ENCODE data around the gene CTNNA3. TPM values are rescaled to one million over a fixed set of nuclear protein-coding genes. Genes with fewer than 3 reads are reported as not detected.

The CTNNA3 gene
- polyA plus RNA-seq, 2 donors: 0.08 to 0.10 TPM

DNA sequence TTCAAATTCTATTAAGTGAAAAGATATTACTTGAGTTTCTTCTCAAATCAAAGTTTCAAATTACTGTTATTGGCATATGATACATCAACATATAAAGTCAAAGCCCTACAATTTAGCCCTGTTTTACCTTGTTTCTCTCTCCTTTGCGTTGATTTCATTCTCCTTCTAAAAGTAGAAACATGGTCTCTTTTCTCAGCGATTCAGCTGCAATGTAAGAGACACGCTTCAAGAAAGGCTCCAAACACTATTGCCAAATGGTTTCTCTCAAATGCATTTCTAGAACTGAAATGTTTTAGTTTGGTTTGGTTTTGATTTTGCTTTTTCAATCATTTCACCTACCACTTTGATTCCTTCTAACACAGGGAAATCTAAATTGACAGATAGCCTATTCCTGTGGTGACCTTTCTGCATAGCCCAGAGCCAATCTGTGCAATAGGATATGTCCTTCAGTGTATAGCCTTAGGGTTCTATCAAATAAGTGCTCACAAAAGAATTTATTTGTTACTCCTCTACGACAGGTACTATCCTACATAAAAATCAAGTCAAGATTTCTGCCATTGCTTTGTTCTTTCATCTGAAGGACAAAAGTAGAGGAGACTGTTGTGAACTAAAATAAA lies 47.3 kb downstream of the CTNNA3 start:
- no peaks in the 10 kb centered on the region for H3K9me3 ChIP-seq (ENCODE audit: control insufficient read depth in 2 of 2, insufficient read depth in 1 of 2, low read depth in 1 of 2, low read length in 1 of 2)
- WGBS, 2 donors: 87 to 90% methylated on average over 4 of the region's 4 CpGs
- H3K4me1 ChIP-seq (ENCODE audit: control insufficient read depth in 2 of 2, insufficient read depth in 2 of 2, low read length in 1 of 2): no peaks in the 10 kb centered on the region
- no peak overlapping the region for H3K27ac ChIP-seq (ENCODE audit: low read depth in 2 of 2, low read length in 1 of 2)
- H3K36me3 ChIP-seq (ENCODE audit: control insufficient read depth in 2 of 2, insufficient read depth in 2 of 2, low read length in 1 of 2): no peaks in the 10 kb centered on the region
- no peaks in the 10 kb centered on the region for H3K27me3 ChIP-seq (ENCODE audit: control insufficient read depth in 1 of 2, insufficient read depth in 2 of 2, low read length in 2 of 2)
- no peak overlapping the region for H3K4me3 ChIP-seq (ENCODE audit: low read depth in 1 of 2, low read length in 2 of 2)

DNA sequence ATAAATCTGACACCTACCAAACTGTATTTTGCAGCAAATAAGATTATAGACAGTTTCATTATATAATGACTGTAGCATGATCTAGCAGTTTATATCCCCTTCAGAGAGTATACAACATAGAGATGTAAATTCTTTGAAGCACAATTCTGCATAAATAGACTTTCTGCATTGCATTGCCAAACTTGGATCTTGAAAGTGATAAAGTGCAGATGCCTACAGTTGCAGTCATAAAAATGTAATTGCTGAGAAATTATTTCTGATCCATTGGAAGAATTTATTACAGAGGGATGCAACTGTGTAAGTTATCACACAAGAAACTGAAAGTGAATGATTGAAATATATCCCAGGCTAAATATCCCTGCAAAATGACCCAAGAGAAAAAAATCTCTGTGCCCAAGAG lies 65.1 kb downstream of the CTNNA3 start:
- no peak overlapping the region for H3K27ac ChIP-seq (ENCODE audit: low read depth in 2 of 2, low read length in 1 of 2)
- no peaks in the 10 kb centered on the region for H3K4me1 ChIP-seq (ENCODE audit: control insufficient read depth in 2 of 2, insufficient read depth in 2 of 2, low read length in 1 of 2)
- H3K27me3 ChIP-seq (ENCODE audit: control insufficient read depth in 1 of 2, insufficient read depth in 2 of 2, low read length in 2 of 2): no peaks in the 10 kb centered on the region
- H3K9me3 ChIP-seq (ENCODE audit: control insufficient read depth in 2 of 2, insufficient read depth in 1 of 2, low read depth in 1 of 2, low read length in 1 of 2): peaks cover 2 to 6% of the 10 kb centered on the region in 2 donors
- H3K4me3 ChIP-seq (ENCODE audit: low read depth in 1 of 2, low read length in 2 of 2): no peak overlapping the region
- H3K36me3 ChIP-seq (ENCODE audit: control insufficient read depth in 2 of 2, insufficient read depth in 2 of 2, low read length in 1 of 2): no peaks in the 10 kb centered on the region

DNA sequence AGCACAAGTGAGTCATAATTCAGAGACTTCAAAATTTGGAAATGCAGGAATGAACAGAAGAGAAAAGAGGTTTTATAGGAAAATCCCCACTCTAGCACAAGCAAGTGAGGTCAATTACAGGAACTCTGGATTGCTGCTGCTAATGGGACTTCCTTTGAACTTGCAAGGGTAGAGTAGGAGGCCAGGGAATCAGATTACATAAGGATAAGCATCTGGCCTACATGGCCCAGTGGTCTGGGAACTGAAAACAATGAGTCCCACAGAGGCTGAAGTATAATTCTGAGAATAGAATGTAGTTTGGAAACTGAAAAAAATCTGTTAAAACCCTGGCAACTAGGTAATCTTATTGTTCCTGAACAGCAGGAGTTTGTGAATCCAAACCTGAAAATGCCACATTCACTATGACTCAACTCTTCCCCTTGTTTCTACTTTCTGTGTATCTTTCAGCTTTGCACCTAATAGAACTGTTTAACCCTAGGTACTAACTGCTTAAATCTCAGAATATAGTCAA lies 66.5 kb downstream of the CTNNA3 start:
- peaks cover 2 to 6% of the 10 kb centered on the region in 2 donors for H3K9me3 ChIP-seq (ENCODE audit: control insufficient read depth in 2 of 2, insufficient read depth in 1 of 2, low read depth in 1 of 2, low read length in 1 of 2)
- no peaks in the 10 kb centered on the region for H3K4me1 ChIP-seq (ENCODE audit: control insufficient read depth in 2 of 2, insufficient read depth in 2 of 2, low read length in 1 of 2)
- no peaks in the 10 kb centered on the region for H3K27me3 ChIP-seq (ENCODE audit: control insufficient read depth in 1 of 2, insufficient read depth in 2 of 2, low read length in 2 of 2)
- no peaks in the 10 kb centered on the region for H3K36me3 ChIP-seq (ENCODE audit: control insufficient read depth in 2 of 2, insufficient read depth in 2 of 2, low read length in 1 of 2)
- H3K4me3 ChIP-seq (ENCODE audit: low read depth in 1 of 2, low read length in 2 of 2): no peak overlapping the region
- H3K27ac ChIP-seq (ENCODE audit: low read depth in 2 of 2, low read length in 1 of 2): no peak overlapping the region

DNA sequence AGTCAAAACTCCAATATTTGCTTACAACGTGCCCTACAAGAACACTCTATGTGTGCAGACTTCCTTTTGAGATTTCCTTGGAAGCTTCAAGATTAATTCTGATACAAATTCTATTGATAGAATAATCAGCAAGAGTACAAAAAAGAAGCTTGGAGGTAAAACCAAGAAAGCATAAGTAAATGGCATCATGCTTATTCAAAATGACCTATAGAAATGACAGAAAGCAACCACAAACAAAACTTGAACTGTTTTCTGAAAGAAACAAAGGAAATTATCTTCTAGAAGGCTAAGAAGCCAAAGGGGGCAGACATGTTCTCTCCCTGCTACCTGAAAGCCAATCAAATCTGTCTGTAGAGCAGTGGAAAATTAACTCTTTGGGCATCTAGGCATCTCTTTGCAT lies 73.0 kb downstream of the CTNNA3 start:
- Histone ChIP-seq H3K4me3 (ENCODE audit: low read depth in 1 of 2, low read length in 2 of 2) (no peak overlapping the region), H3K27ac (ENCODE audit: low read depth in 2 of 2, low read length in 1 of 2) (no peak overlapping the region), H3K27me3 (ENCODE audit: control insufficient read depth in 1 of 2, insufficient read depth in 2 of 2, low read length in 2 of 2) (no peaks in the 10 kb centered on the region), H3K36me3 (ENCODE audit: control insufficient read depth in 2 of 2, insufficient read depth in 2 of 2, low read length in 1 of 2) (no peaks in the 10 kb centered on the region), H3K4me1 (ENCODE audit: control insufficient read depth in 2 of 2, insufficient read depth in 2 of 2, low read length in 1 of 2) (no peaks in the 10 kb centered on the region), H3K9me3 (ENCODE audit: control insufficient read depth in 2 of 2, insufficient read depth in 1 of 2, low read depth in 1 of 2, low read length in 1 of 2) (peaks cover 0 to 2% of the 10 kb centered on the region in 2 donors)
- 71 to 74% methylated on average over 1 of the region's 1 CpG for WGBS, 2 donors

DNA sequence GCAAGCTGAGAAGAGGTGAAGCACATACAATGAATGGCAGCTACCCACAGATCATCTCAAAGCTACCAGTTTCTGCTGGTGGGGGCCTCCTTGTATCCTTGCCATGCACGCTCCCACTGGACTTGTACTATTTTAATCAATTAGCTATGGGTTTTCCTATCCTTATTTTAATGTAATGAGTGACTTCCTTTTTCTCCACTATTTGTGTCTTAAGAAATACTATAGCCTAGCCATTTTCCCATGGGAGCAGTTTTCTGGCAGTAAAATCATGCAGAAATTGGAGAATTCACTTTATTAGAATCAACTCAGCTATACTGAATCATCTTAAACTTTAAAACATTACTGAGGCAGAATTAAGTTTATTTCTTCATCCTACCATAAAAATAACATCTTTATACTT lies 73.5 kb downstream of the CTNNA3 start:
- Histone ChIP-seq H3K36me3 (ENCODE audit: control insufficient read depth in 2 of 2, insufficient read depth in 2 of 2, low read length in 1 of 2) (no peaks in the 10 kb centered on the region), H3K27me3 (ENCODE audit: control insufficient read depth in 1 of 2, insufficient read depth in 2 of 2, low read length in 2 of 2) (no peaks in the 10 kb centered on the region), H3K4me3 (ENCODE audit: low read depth in 1 of 2, low read length in 2 of 2) (no peak overlapping the region), H3K27ac (ENCODE audit: low read depth in 2 of 2, low read length in 1 of 2) (no peak overlapping the region), H3K4me1 (ENCODE audit: control insufficient read depth in 2 of 2, insufficient read depth in 2 of 2, low read length in 1 of 2) (no peaks in the 10 kb centered on the region), H3K9me3 (ENCODE audit: control insufficient read depth in 2 of 2, insufficient read depth in 1 of 2, low read depth in 1 of 2, low read length in 1 of 2) (peaks cover 0 to 2% of the 10 kb centered on the region in 2 donors)
- 86 to 92% methylated on average over 1 of the region's 1 CpG for WGBS, 2 donors

DNA sequence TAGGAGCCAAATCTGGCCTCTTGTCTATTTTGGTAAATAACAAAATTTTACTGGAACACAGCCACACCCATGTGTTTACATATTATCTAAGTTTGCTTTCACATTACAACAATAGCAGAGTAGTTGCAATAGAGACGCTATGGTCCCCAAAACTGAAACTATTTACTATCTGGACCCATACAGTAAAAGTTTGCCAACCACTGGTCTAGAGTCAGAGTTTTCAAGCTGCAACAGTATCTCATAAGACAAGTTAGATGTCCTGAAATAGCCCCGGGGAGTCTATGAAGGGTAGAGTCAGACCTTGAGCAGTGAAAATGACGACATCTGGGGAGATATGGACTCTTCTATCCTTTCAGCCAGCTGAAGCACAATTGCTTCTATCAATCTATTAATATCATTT lies 74.2 kb downstream of the CTNNA3 start:
- H3K4me1 ChIP-seq (ENCODE audit: control insufficient read depth in 2 of 2, insufficient read depth in 2 of 2, low read length in 1 of 2): no peaks in the 10 kb centered on the region
- WGBS, 2 donors: 67 to 80% methylated on average over 3 of the region's 3 CpGs
- no peaks in the 10 kb centered on the region for H3K9me3 ChIP-seq (ENCODE audit: control insufficient read depth in 2 of 2, insufficient read depth in 1 of 2, low read depth in 1 of 2, low read length in 1 of 2)
- no peaks in the 10 kb centered on the region for H3K36me3 ChIP-seq (ENCODE audit: control insufficient read depth in 2 of 2, insufficient read depth in 2 of 2, low read length in 1 of 2)
- no peak overlapping the region for H3K4me3 ChIP-seq (ENCODE audit: low read depth in 1 of 2, low read length in 2 of 2)
- no peaks in the 10 kb centered on the region for H3K27me3 ChIP-seq (ENCODE audit: control insufficient read depth in 1 of 2, insufficient read depth in 2 of 2, low read length in 2 of 2)
- no peak overlapping the region for H3K27ac ChIP-seq (ENCODE audit: low read depth in 2 of 2, low read length in 1 of 2)

DNA sequence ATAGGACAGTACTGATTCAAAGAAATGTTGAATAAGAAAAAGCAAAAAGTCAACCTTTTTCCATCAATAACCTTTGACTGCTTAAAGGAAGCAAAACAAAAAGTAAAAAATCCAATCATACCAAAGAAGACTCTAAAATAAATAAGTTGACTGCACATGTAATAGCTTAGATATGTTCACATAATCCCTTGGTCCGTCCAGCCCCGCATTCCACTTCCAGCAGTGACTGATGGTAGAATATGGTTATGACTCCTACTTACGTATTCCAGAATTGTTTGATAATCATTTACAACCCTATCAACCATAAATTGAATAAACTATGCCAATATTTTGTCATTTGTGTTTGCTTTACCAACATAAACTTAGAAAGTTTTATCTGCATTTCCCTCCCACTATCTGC lies 77.9 kb downstream of the CTNNA3 start:
- H3K4me3 ChIP-seq (ENCODE audit: low read depth in 1 of 2, low read length in 2 of 2): no peak overlapping the region
- peaks cover 0 to 2% of the 10 kb centered on the region in 2 donors for H3K9me3 ChIP-seq (ENCODE audit: control insufficient read depth in 2 of 2, insufficient read depth in 1 of 2, low read depth in 1 of 2, low read length in 1 of 2)
- no peaks in the 10 kb centered on the region for H3K27me3 ChIP-seq (ENCODE audit: control insufficient read depth in 1 of 2, insufficient read depth in 2 of 2, low read length in 2 of 2)
- no peaks in the 10 kb centered on the region for H3K4me1 ChIP-seq (ENCODE audit: control insufficient read depth in 2 of 2, insufficient read depth in 2 of 2, low read length in 1 of 2)
- 53% methylated on average over 3 of the region's 3 CpGs for WGBS, 2 donors
- H3K36me3 ChIP-seq (ENCODE audit: control insufficient read depth in 2 of 2, insufficient read depth in 2 of 2, low read length in 1 of 2): no peaks in the 10 kb centered on the region
- H3K27ac ChIP-seq (ENCODE audit: low read depth in 2 of 2, low read length in 1 of 2): no peak overlapping the region

DNA sequence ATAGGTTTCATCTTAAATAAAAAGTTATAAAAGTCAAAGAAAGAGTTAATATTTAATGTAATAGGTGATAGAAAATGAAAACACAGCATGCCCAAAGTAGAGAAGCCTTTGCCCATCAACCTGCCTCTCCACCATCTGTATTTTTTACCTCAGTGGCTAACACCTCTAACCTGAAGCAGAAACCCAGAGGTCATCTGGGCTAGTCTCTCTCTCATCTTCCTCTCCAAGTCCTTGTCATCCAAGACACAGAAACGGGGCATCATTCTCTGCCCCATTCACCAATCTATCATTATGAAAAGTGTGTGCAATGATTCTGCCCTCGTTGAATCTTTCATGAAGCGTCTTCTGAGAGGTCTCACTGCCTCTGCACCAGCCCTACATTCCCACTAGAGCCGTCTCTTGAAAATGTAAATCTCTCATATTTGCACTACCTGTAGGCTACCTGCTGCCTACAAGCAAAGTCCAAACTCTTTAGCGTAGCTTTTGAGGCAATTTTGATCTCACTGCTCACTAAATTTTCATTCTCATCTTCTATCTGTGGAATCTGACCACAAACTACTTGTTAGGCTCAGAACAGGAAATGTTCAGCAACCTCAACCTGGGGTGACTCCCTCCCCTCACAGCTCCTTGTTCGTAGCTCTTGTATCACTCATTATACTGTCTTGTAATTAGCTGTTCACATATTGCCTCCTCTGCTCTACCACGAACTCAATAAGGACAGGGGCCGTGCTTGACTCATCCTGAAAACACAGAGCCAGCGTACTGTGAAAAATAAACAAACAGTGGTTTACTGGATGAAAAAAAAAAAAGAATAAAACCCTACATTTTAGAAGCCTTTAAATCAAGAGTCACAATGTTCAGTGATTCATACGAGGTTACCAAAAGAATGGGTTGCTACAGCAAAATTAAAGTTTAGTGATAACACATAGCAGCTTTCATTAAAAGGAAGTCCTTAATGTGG lies 83.1 kb downstream of the CTNNA3 start:
- Histone ChIP-seq H3K4me1 (ENCODE audit: control insufficient read depth in 2 of 2, insufficient read depth in 2 of 2, low read length in 1 of 2) (no peaks in the 10 kb centered on the region), H3K27me3 (ENCODE audit: control insufficient read depth in 1 of 2, insufficient read depth in 2 of 2, low read length in 2 of 2) (no peaks in the 10 kb centered on the region), H3K9me3 (ENCODE audit: control insufficient read depth in 2 of 2, insufficient read depth in 1 of 2, low read depth in 1 of 2, low read length in 1 of 2) (peaks cover 0 to 2% of the 10 kb centered on the region in 2 donors), H3K36me3 (ENCODE audit: control insufficient read depth in 2 of 2, insufficient read depth in 2 of 2, low read length in 1 of 2) (no peaks in the 10 kb centered on the region), H3K27ac (ENCODE audit: low read depth in 2 of 2, low read length in 1 of 2) (no peak overlapping the region), H3K4me3 (ENCODE audit: low read depth in 1 of 2, low read length in 2 of 2) (no peak overlapping the region)
- WGBS, 2 donors: 64 to 66% methylated on average over 10 of the region's 10 CpGs

DNA sequence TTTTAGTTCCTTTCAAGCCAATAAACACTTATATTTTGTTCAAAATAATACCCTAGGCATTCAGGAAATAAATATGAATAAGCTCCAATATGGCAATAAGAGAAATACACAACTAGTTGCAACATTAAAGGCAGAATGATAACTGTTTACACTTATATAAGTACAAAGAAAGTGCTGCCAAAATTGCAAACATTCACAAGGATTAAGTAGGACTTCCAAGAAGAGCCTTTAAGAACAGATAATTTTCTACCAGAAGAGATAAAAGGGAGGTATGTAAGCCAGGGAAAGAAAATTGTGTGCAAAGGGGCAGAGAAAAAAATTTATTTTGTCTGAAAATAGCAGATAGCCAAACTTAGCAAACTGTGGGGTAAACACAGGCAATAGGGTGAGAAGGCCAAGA lies 83.8 kb downstream of the CTNNA3 start:
- Histone ChIP-seq H3K4me3 (ENCODE audit: low read depth in 1 of 2, low read length in 2 of 2) (no peak overlapping the region), H3K36me3 (ENCODE audit: control insufficient read depth in 2 of 2, insufficient read depth in 2 of 2, low read length in 1 of 2) (no peaks in the 10 kb centered on the region), H3K4me1 (ENCODE audit: control insufficient read depth in 2 of 2, insufficient read depth in 2 of 2, low read length in 1 of 2) (no peaks in the 10 kb centered on the region), H3K9me3 (ENCODE audit: control insufficient read depth in 2 of 2, insufficient read depth in 1 of 2, low read depth in 1 of 2, low read length in 1 of 2) (peaks cover 0 to 2% of the 10 kb centered on the region in 2 donors), H3K27ac (ENCODE audit: low read depth in 2 of 2, low read length in 1 of 2) (no peak overlapping the region), H3K27me3 (ENCODE audit: control insufficient read depth in 1 of 2, insufficient read depth in 2 of 2, low read length in 2 of 2) (no peaks in the 10 kb centered on the region)

Data from esophagus (tissue), 2 donors.